Neutrophil (primary cell): ENCODE data around the gene MAPK10.

Experiments used
- H3K27ac ChIP-seq: fragments of 200-600 bp; sonication (generic); 2 replicates; pipeline ENCODE4 v1.5.1; 2016; ENCODE audit warnings: mild to moderate bottlenecking, moderate library complexity
- H3K27me3 ChIP-seq: fragments of 200-600 bp; sonication (generic); 2 replicates; pipeline ENCODE4 v1.6.0; 2016; ENCODE audit warnings: mild to moderate bottlenecking
- H3K36me3 ChIP-seq: fragments of 200-600 bp; sonication (generic); 2 replicates; pipeline ENCODE4 v1.5.1; 2017
- H3K4me1 ChIP-seq, 2 experiments: fragments of 200-600 bp in 1 of 2; sonication (generic) in 1 of 2; 1 replicate in 1 of 2; 2 replicates in 1 of 2; pipeline versions ENCODE4 v1.5.1 to v1.6.1; 2013 to 2016; ENCODE audit warnings: low read depth in 1 of 2, low read length in 1 of 2, mild to moderate bottlenecking in 1 of 2, moderate library complexity in 1 of 2; ENCODE audit not compliant: control insufficient read depth in 1 of 2, insufficient read depth in 1 of 2
- H3K4me3 ChIP-seq, 2 experiments: fragments of 200-600 bp in 1 of 2; sonication (generic) in 1 of 2; 1 replicate in 1 of 2; 2 replicates in 1 of 2; pipeline ENCODE4 v1.5.1; 2013 to 2016; ENCODE audit warnings: low read depth in 1 of 2, low read length in 1 of 2, mild to moderate bottlenecking in 1 of 2, moderate library complexity in 1 of 2
- H3K9me3 ChIP-seq: fragments of 200-600 bp; sonication (generic); 2 replicates; pipeline ENCODE4 v1.5.1; 2016
- CTCF ChIP-seq: fragments of 200-600 bp; sonication (generic); IDR thresholded peaks from 2 replicates; pipeline ENCODE4 v1.5.1; 2016; ENCODE audit warnings: antibody characterized with exemption

The MAPK10 gene

DNA sequence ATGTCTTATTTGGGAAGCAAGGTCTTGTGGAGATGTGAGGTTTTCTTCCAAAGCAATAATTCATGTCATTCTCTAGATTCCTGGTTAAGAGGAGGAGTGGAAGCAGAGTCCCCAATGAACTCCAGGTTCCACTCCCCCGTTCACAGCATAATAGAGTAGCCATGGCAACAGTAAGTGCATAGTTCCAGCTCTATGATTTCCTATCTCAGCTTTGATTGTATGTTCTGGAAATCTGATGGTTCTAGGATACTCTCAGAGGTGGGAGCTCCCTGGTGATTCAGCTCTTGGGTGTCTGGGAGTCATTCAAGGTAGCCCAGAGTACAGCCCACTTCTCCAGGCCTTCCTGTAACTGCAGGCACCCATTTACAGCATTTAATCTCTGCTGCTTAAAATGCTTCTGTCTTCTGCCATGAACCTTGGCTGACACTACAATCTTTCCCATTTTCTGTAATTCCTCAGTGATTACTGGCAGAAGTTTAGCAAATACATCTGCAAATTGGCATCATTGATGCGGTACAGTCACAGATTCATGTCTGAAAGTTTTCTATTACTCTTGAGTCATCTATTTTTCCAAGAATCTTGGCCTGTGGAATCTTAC lies 242.0 kb downstream of the MAPK10 start:
- H3K27me3 ChIP-seq, result no peaks in the 10 kb centered on the region
- no peak overlapping the region for H3K27ac ChIP-seq
- H3K4me3 ChIP-seq, result no peak overlapping the region
- H3K4me1 ChIP-seq, result no peaks in the 10 kb centered on the region
- TF ChIP-seq CTCF, result no peak
- no peaks in the 10 kb centered on the region for H3K36me3 ChIP-seq
- H3K9me3 ChIP-seq, result no peaks in the 10 kb centered on the region

GRCh38 chr4:86114563-86114962 lies 245.3 kb downstream of the MAPK10 start:
- Histone ChIP-seq H3K4me3 (no peak overlapping the region), H3K27ac (no peak overlapping the region), H3K9me3 (no peaks in the 10 kb centered on the region), H3K4me1 (no peaks in the 10 kb centered on the region), H3K36me3 (no peaks in the 10 kb centered on the region), H3K27me3 (no peaks in the 10 kb centered on the region)
- TF ChIP-seq CTCF, result no peak

- Histone ChIP-seq H3K9me3 (no peaks in the 10 kb centered on the region), H3K4me3 (no peak overlapping the region)
- no peak for TF ChIP-seq CTCF
Measured at GRCh38 chr4:86108834-86109233, 251.0 kb downstream of the MAPK10 start.

DNA sequence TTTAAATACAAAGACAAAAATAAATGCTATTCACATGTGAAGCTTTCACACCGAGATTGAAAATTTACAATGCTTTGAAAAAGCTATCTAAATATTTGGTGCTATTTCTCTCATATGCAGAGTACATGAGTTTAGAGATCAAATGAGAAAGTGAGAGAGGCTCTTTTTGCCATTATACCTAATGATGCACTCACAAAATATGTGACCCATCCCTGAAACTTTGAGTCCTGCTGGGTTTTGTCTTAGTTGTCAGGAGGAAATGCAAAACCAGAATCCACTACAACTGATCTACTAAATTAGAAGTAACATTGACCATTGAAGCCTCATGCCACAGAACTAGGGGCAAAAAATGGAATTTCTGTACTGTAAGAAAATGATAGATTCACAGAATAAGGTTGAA lies 251.7 kb downstream of the MAPK10 start:
- Histone ChIP-seq H3K27me3 (no peaks in the 10 kb centered on the region), H3K4me3 (no peak overlapping the region), H3K36me3 (no peaks in the 10 kb centered on the region), H3K9me3 (no peaks in the 10 kb centered on the region), H3K4me1 (no peaks in the 10 kb centered on the region), H3K27ac (no peak overlapping the region)
- TF ChIP-seq CTCF, result no peak

More at GRCh38 chr4:86108834-86109233, 251.0 kb downstream of the MAPK10 start:
- no peaks in the 10 kb centered on the region for H3K4me1 ChIP-seq
- no peaks in the 10 kb centered on the region for H3K36me3 ChIP-seq
- no peak overlapping the region for H3K27ac ChIP-seq
- H3K27me3 ChIP-seq, result no peaks in the 10 kb centered on the region

GRCh38 chr4:86107112-86107511 lies 252.7 kb downstream of the MAPK10 start:
- Histone ChIP-seq H3K27ac (no peak overlapping the region), H3K4me3 (no peak overlapping the region), H3K36me3 (no peaks in the 10 kb centered on the region), H3K9me3 (no peaks in the 10 kb centered on the region), H3K4me1 (no peaks in the 10 kb centered on the region), H3K27me3 (no peaks in the 10 kb centered on the region)
- no peak for TF ChIP-seq CTCF

DNA sequence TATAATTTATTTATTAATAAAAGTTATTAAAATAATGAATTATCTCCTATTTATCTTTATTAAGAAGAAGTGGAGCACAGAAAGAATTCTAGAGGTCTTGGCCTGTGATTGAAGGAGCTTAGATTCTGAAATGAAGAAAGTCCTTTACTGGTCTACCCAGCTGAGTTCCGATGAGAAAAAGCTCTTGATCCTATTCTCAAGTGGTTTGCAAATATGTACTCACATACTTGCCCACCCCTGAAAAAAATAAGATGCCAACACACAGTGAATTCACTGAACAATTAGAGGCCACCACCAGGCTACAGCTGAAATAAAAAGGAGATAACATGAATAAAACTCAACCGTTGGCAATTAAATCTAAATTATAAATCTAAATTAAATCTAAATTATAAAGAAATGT lies 253.4 kb downstream of the MAPK10 start:
- H3K4me1 ChIP-seq, result no peaks in the 10 kb centered on the region
- H3K27ac ChIP-seq, result no peak overlapping the region
- H3K4me3 ChIP-seq, result no peak overlapping the region
- no peaks in the 10 kb centered on the region for H3K36me3 ChIP-seq
- TF ChIP-seq CTCF, result no peak
- H3K27me3 ChIP-seq, result no peaks in the 10 kb centered on the region
- no peaks in the 10 kb centered on the region for H3K9me3 ChIP-seq
